ENCODE results near the gene ATP23. TPM values are rescaled to one million over a fixed set of nuclear protein-coding genes. Genes with fewer than 3 reads are reported as not detected.

Gene ATP23
- total and polyA plus RNA-seq, 12 donors: 2.8 to 11.3 (median 6.8) TPM

GRCh38 chr12:57989838-57990237, 48.5 kb downstream of the ATP23 start:
- Histone ChIP-seq H3K36me3 (no peaks in the 10 kb centered on the region), H3K27ac (no peak overlapping the region), H3K9me3 (peaks cover 0 to 4% (median 0%) of the 10 kb centered on the region in 11 donors), H3K4me3 (no peak overlapping the region), H3K4me1 (no peaks in the 10 kb centered on the region), H3K27me3 (no peaks in the 10 kb centered on the region)
- intact Hi-C loops (cut with DNase I): loop anchor here in 8 of 10 donors (5.0 to 10.0 kb wide), 7 partner anchors 315 to 1165 kb away; no protein-coding TSS in a partner anchor
- DNase-seq (no peak), ATAC-seq (no peak)
- no peak for TF ChIP-seq CTCF (IDR thresholded peaks at IDR 0.05)

- H3K36me3 ChIP-seq: no peaks in the 10 kb centered on the region
- no peak for ATAC-seq
- no peak for TF ChIP-seq CTCF (IDR thresholded peaks at IDR 0.05)
- H3K4me1 ChIP-seq: no peaks in the 10 kb centered on the region
- H3K9me3 ChIP-seq: peaks cover 0 to 9% (median 0%) of the 10 kb centered on the region in 11 donors
- intact Hi-C loops (cut with DNase I): no loop called here
- no peak for DNase-seq
- no peak overlapping the region for H3K27ac ChIP-seq
- 97 to 98% methylated on average over 6 of the region's 6 CpGs for WGBS, 2 donors
- H3K4me3 ChIP-seq: no peak overlapping the region
- no peaks in the 10 kb centered on the region for H3K27me3 ChIP-seq
Measured at GRCh38 chr12:57990241-57990883, 49.0 kb downstream of the ATP23 start.

- H3K4me1 ChIP-seq: no peaks in the 10 kb centered on the region
- ATAC-seq (no peak), DNase-seq (no peak)
- H3K36me3 ChIP-seq: no peaks in the 10 kb centered on the region
- no peak overlapping the region for H3K27ac ChIP-seq
- no peaks in the 10 kb centered on the region for H3K27me3 ChIP-seq
- no peak for TF ChIP-seq CTCF (IDR thresholded peaks at IDR 0.05)
- intact Hi-C loops (cut with DNase I): no loop called here
- 78 to 84% methylated on average over 2 of the region's 2 CpGs for WGBS, 2 donors
- peaks cover 0 to 25% (median 10%) of the 10 kb centered on the region in 11 donors for H3K9me3 ChIP-seq
- H3K4me3 ChIP-seq: no peak overlapping the region
Measured at GRCh38 chr12:57992001-57992400, 50.6 kb downstream of the ATP23 start.

- Histone ChIP-seq H3K4me1 (no peaks in the 10 kb centered on the region), H3K9me3 (peaks cover 0 to 33% (median 18%) of the 10 kb centered on the region in 11 donors), H3K4me3 (no peak overlapping the region), H3K36me3 (no peaks in the 10 kb centered on the region), H3K27ac (no peak overlapping the region), H3K27me3 (no peaks in the 10 kb centered on the region)
- DNase-seq (no peak), ATAC-seq (no peak)
- WGBS, 2 donors: 91 to 98% methylated on average over 1 of the region's 1 CpG
- intact Hi-C loops (cut with DNase I): no loop called here
- TF ChIP-seq CTCF (IDR thresholded peaks at IDR 0.05): peak in 4 of 9 donors; percentile 21 to 45 (median 28)
Measured at GRCh38 chr12:57993030-57993429, 51.7 kb downstream of the ATP23 start.
